GM06990 (cell line): Measurements from ENCODE around the gene ICE2.

Experiments used
- DNase-seq: peaks from one replicate; pipeline ENCODE4 v3.0.0-alpha.2; 2011; ENCODE audit not compliant: insufficient read length; ENCODE audit errors: extremely low read depth
- H3K27me3 ChIP-seq: replicated peaks from 2 replicates; pipeline ENCODE4 v1.6.0; 2011; ENCODE audit warnings: low read length; ENCODE audit not compliant: control insufficient read depth, insufficient read depth
- H3K36me3 ChIP-seq: 2 replicates; pipeline ENCODE4 v1.5.1; 2011; ENCODE audit warnings: low read length; ENCODE audit not compliant: control insufficient read depth, insufficient read depth
- H3K4me3 ChIP-seq: replicated peaks from 2 replicates; pipeline ENCODE4 v1.5.1; 2011; ENCODE audit warnings: low read depth, mild to moderate bottlenecking, control low read depth, low read length
- TF ChIP-seq, protein P1 (sequence below): IDR thresholded peaks from 2 replicates; pipeline ENCODE4 v1.5.1; 2011; ENCODE audit warnings: low read length, control low read depth, mild to moderate bottlenecking, inconsistent platforms; ENCODE audit not compliant: insufficient read depth, poor library complexity, severe bottlenecking

Gene ICE2

DNA sequence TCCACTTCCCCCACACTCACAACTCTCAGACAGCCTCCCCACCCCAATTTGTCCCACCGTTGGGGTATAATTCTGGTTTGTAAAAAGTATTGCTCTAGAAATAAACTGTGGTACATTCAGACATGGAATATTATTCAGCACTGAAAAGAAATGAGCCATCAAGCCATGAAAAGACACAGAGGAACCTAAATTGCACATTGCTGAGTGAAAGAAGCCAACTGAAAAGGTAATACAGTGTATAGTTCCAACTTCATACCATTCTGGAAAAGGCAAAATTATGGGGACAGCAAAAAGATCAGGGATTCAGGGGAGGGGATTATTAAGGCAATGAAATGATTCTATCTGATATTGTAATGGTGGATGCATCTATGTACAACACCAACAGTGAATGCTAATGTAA lies 91.6 kb downstream of the ICE2 start:
- H3K4me3 ChIP-seq, result no peak overlapping the region
- no peak for DNase-seq
- no peaks in the 10 kb centered on the region for H3K27me3 ChIP-seq
- H3K36me3 ChIP-seq, result peaks cover 4% of the 10 kb centered on the region
- TF ChIP-seq, protein P1, sequence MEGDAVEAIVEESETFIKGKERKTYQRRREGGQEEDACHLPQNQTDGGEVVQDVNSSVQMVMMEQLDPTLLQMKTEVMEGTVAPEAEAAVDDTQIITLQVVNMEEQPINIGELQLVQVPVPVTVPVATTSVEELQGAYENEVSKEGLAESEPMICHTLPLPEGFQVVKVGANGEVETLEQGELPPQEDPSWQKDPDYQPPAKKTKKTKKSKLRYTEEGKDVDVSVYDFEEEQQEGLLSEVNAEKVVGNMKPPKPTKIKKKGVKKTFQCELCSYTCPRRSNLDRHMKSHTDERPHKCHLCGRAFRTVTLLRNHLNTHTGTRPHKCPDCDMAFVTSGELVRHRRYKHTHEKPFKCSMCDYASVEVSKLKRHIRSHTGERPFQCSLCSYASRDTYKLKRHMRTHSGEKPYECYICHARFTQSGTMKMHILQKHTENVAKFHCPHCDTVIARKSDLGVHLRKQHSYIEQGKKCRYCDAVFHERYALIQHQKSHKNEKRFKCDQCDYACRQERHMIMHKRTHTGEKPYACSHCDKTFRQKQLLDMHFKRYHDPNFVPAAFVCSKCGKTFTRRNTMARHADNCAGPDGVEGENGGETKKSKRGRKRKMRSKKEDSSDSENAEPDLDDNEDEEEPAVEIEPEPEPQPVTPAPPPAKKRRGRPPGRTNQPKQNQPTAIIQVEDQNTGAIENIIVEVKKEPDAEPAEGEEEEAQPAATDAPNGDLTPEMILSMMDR, result no peak

DNA sequence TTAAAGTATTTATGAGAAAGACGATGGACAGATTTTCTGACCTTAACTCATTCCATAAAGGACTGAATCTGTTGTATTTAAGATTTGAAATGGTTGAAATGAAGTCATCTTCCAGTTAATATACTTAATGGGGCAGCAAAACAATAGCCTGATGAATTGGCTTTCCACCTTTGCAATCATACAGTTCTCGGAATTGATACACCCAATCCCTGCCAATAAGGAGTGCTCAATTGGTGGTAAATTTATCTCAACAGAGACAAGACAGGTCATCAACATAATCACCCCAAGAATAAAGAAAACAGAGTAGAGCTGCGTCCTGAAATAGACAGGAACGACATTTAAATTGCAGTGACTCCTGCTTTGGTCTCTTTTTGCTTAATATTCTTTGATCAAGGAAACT lies 92.3 kb downstream of the ICE2 start:
- Histone ChIP-seq H3K27me3 (no peaks in the 10 kb centered on the region), H3K36me3 (peaks cover 6% of the 10 kb centered on the region), H3K4me3 (no peak overlapping the region)
- TF ChIP-seq, protein P1, result no peak
- DNase-seq, result no peak

DNA sequence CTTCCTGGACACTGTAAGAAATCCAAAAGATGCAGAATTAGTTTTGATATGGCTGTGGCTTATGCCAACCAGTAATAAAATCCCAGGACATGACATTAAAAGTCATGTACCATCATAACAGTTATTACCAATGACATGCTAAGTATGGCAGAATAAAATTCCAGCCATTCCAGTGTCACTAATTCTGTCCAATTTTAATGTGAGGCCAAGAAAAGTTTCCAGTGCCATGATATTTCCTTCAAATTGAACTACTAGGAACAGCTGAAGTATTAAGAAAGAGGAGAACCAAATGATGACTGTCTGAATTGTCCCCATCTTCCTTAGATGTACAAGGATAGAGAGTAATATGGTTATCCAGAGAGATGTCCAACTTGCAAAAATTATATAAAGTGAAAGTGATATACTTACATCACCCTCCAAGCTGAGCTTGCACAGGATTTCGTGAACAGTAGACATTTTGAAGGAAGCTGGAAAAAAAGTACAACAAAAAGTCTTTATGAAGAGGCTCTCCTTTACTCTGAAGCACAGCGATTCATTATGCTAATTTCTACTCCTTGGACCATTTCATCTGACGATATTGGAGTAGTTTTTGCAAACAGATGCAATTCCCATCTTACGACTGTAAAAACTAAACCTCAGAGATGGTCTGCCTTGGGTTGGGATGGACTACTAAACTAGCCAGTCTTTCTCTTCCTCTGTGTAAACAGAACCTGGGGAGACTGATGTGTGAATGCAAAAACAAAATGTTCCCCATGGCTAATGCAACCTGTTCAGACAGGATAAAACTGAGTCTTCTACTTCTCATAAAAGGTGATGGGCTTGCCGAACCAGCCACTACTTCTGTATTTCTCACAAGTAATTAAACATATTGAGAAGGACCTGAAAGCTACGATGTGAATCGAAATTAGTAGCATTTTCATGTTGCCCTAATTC lies 93.1 kb downstream of the ICE2 start:
- TF ChIP-seq, protein P1, result no peak
- DNase-seq, result no peak
- H3K27me3 ChIP-seq, result no peaks in the 10 kb centered on the region
- H3K4me3 ChIP-seq, result no peak overlapping the region
- peaks cover 10% of the 10 kb centered on the region for H3K36me3 ChIP-seq

DNA sequence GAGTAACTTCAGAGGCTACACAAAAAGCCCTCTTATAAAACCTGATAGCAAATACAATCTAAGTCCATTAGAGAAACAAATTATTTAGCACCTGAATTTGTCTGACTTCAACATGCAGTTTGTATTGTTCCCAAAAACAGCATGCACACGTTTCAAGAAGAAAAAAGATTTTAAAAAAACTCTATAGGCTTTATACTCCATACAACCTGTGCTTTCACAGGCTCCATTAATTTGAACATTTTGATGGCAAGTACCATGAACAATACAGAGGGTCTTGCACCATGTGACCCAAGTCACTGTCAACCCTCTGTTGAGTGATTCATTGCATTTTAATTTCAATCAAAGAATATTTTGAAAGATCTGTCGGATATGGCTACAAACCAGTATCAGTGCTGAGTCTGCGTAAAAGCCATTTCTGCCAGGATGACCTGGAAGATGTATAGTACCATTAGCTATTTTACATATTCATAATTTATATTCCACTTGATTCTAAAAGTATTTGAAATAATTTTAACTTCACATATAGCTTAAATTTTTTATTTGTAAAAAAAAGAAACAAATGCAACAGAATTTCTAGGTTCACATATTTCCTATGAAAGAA lies 94.3 kb downstream of the ICE2 start:
- Histone ChIP-seq H3K27me3 (no peaks in the 10 kb centered on the region), H3K4me3 (no peak overlapping the region), H3K36me3 (peaks cover 13% of the 10 kb centered on the region)
- no peak for DNase-seq
- TF ChIP-seq, protein P1, result no peak

DNA sequence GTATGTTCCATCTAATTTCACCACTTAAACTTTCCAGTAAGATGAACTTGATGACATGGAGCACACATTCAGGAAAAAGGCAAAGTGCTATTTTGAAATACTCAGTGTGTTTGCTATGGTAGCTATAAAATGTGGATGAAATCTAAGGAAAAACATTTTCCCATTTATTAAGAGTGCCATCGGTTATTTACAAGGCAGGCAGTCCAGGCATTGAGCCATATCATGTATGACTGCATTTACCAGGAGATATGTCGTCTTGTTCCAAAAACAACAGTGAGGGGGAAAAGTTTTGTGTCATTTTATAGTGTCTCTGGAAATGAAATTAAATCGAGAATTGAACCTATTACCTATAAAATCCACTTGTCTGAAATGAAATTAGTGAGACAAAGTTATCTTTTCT lies 94.9 kb downstream of the ICE2 start:
- TF ChIP-seq, protein P1, result no peak
- Histone ChIP-seq H3K27me3 (no peaks in the 10 kb centered on the region), H3K36me3 (peaks cover 15% of the 10 kb centered on the region), H3K4me3 (no peak overlapping the region)
- DNase-seq, result no peak
